WI38 (cell line): ENCODE measurements around the gene NMD3.
"Not testable (repeated sequence)": the region's sequence is repeated elsewhere in the genome, so short reads cannot be mapped to it uniquely, and the experiment has no call there.

Experiments
- H3K4me3 ChIP-seq: 2 replicates; pipeline ENCODE4 v1.5.1; 2011; ENCODE audit warnings: low read depth, mild to moderate bottlenecking, control low read depth, low read length
- CTCF ChIP-seq: IDR thresholded peaks from 2 replicates; pipeline ENCODE4 v1.5.1; 2012; ENCODE audit warnings: low read depth, mild to moderate bottlenecking, control low read depth, low read length

The NMD3 gene

GRCh38 chr3:161275919-161276318, 54.8 kb downstream of the NMD3 start:
- H3K4me3 ChIP-seq = no peak overlapping the region
- TF ChIP-seq CTCF = no peak

GRCh38 chr3:161282387-161282786, 61.3 kb downstream of the NMD3 start:
- not testable (repeated sequence) for H3K4me3 ChIP-seq

DNA sequence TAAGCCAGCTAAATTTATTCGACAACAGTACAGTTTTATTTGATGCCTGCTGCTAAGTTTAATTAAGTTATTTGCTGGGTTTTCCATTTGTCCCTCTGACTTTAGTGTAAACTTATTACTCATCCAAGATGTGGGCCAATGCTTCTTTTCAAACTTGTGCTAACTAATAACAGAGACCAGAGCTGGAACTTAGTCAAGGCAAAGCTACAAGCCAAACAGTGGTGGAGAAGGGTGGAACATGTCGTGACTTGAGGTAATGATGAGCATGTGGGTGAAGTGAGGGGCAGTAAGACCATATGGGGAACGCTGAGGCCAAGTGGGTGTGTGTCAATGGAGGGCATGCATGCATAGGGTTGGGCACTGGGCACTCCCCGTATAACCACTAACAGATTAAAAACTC, 63.9 kb downstream of the NMD3 start:
- no peak for TF ChIP-seq CTCF

DNA sequence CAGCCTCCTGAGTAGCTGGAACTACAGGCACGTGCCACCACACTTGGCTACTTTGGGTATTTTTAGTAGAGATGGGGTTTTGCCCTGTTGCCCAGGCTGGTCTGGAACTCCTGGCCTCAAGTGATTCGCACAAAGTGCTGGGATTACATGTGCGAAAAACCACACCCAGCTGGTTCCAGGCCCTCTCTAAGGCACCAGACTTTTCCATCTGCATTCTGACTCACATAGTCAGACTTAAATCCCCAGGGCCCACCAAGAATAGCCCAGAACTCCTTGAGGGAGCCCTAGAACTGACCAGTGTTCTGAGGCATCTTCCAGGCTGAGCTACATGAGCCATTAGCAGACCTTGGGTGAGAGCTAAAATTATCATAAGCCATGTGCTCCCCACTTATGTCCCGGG, 68.1 kb downstream of the NMD3 start:
- TF ChIP-seq CTCF = no peak
- H3K4me3 ChIP-seq = no peak overlapping the region

More for the DNA sequence above, 63.9 kb downstream of the NMD3 start:
- no peak overlapping the region for H3K4me3 ChIP-seq

DNA sequence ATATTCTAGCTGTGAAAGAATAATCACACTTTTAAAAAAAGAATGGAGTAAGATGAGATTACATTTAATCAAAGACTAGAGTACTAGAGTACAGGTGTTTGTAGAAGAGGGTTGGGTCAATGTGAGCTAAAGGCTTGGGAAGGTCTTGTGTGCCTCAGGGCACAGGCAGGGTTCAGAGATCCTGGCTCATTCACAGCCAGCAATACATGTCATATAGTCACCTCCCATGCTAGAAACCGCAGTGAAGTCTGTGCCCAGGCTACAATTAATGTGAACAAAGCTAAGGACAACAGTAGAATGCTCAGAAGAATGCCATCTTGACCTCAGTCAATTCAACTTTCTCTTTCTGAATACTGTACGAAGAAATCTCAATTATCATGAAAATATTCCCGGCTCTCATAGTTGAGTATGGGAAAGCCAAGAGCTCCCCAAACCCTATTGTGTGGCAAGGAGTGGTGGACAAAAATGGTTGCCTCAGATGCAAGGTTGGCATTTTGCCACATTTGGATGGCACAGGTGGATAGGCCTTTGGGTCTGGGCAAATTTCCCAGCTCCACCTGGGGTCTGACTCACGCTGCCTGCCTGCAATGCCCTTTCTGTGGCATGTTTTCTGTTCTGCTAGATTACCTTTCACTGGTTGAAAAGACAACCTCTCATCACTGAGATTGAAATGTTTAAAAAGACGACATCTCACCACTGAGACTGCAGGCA, 70.2 kb downstream of the NMD3 start:
- no peak overlapping the region for H3K4me3 ChIP-seq
- TF ChIP-seq CTCF = no peak

DNA sequence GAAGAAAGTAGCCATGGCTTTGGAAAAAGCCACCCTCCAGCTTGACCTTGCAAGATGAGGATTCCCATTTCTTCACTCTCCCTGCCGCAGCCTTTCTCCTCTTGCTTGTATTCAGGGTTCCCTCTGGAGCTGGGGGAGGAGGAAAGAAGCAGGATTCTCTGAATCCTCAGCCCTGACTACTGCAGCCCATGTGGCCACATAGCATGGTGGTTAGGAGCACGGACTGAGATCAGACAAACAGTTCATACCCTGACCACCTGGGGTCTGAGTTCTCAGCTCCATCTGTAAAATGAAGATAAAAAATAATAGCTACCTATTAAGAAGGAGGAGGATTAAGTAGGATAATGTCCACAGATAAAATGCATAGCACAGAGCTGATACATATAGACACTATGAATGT, 72.3 kb downstream of the NMD3 start:
- TF ChIP-seq CTCF = no peak
- H3K4me3 ChIP-seq = no peak overlapping the region

GRCh38 chr3:161295325-161295724, 74.2 kb downstream of the NMD3 start:
- no peak overlapping the region for H3K4me3 ChIP-seq
- no peak for TF ChIP-seq CTCF

GRCh38 chr3:161296814-161297213, 75.7 kb downstream of the NMD3 start:
- H3K4me3 ChIP-seq = no peak overlapping the region
- TF ChIP-seq CTCF = no peak
